Stimulated activated CD4-positive, alpha-beta T cell treated with anti-CD3 and anti-CD28 coated beads, TNF-alpha, amount 100 ng/mL, for 48 hours (primary cell): ENCODE results near the gene SARM1.
A peak's percentile ranks its signal among the peaks of the same experiment; 100 is the strongest.

Source experiments
- DNase-seq, 3 donors: peaks; one replicate each; pipeline ENCODE4 v3.0.0-alpha.2; 2020; ENCODE audit warnings: low read depth in 3 of 3

Gene SARM1

DNA sequence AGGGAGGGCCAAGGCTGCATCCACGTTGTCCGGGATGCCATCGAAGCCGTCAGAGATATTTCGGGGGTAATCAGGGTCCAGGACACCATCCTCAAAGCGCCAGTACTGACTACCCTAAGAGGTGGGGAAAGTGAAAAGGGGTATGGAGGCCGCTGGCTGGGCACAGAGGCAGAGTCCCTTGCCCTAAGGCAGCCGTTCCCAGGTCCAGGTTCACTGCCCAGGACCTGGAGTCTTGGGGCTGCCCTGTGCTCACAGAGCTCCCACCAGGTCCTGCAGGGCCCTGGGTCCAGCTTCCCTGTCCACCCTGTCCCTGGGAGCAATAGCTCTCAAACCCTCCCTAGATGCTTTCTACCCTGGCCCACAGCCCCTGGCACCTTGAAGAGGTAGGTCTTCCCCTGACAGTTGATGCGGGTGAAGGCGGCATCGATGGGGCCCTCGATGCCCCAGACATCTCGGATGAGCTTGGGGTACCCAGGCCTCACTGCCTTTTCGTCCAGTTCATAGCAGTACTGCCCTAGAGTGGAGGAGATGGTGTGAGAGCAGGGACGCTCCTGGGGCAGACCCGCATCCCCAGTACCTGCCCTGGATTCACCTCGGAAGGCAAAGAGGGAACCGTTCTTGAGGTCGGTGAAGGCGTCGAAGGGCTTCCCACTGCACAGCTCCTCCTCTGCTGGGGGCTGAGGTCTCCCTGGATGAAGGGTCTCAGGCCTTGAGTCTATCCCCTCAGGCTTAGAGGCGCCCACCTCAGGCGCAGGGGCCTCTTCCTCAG, 2.4 kb upstream of the SARM1 start:
- no peak for DNase-seq

DNA sequence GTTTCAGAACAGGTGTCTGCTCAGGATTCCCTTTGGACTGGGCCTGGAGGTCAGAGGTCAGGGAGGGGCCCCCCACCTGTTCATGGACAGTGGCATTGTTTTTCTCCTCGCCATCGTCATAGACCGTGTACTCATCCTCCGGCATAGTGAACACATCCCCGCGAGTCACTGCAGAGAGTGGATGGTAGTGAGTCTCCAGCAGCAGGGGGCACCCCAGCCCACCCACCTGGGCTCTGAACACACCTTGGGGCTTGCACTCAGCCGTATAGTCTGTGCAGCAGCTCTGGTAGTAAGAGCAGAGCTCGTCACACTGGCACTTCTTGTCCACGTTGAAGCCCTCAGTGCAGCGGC, 1.8 kb upstream of the SARM1 start:
- DNase-seq: no peak

DNA sequence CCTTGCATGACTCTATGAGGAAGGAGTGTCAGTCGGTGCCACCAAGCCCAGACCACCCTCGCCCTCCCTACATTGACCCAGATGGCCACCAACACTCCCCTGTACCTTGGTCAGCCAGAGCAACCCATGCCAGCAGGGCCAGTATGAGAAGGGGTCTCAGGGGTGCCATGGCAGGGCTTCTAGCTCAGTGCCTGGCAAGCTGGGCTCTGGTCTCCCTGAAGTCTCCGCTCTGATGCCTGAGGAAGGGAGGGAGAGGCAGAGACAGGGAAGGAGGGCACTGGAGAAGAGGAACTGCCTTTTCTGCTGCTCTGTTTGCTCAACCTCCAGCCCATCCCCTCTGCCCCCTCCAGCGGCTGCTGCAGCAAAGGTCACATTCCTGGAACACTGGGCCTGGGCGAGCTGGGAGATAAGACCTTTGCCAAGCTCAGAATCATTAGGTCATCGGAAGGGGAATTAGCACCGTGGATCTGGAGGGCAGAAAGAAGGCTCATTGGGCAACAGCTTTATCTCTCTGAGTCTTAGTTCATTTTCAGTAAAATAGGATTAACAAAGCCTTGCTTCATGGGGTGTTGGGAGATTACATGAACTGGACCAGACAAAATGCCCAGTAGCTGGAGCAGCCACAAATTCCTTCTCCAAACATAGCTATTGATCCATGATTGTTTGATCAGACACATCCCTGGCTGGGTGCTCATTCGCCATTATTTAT, 1.3 kb upstream of the SARM1 start, which contains the start of gene VTN:
Gene VTN, minus strand, starts transcription at position 273 of the 709 bp plus-strand sequence. Its CDS starts 104 bp downstream, at position 169.
- no peak for DNase-seq

DNA sequence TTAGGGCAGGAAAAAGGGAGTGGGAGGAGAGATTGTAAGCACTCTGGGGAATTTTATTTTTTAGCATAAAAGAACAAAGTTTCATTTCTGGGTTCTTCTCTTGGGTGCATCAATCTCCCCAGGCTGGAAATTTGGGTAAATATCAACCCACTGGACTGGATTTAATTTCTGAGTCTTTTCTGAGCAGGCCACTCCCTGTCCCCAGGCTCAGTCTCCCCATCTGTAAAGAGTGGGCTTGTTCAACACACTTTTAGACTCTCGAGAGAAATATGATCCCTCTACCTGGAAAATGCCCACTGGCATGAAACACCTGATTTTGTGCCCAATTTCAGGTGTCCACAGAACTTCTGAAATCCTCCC, 770 bp upstream of the SARM1 start:
- DNase-seq: no peak

DNA sequence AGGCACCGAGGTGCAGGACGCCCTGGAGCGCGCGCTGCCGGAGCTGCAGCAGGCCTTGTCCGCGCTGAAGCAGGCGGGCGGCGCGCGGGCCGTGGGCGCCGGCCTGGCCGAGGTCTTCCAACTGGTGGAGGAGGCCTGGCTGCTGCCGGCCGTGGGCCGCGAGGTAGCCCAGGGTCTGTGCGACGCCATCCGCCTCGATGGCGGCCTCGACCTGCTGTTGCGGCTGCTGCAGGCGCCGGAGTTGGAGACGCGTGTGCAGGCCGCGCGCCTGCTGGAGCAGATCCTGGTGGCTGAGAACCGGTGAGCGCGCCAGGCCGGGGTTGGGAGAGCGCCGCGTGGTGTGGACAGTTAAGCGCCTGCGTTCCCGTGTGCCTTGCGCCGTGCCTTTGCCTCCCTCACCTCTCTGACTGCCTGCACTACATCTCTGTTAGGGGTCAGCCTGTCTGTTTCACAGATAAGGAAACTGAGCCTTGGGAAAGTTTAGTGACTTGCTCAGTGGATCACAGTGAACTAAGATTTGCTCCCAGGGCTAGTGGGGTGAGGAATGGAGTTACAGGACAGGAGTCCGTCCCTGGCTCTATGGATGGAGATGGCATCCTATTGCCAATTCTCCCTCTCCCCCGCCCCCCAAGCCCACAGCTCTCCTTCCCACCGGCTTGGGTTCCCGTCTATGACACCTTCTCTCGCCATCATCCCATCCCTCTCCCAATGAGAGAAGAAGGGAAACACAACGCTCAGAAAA, 880 bp downstream of the SARM1 start:
- no peak for DNase-seq

DNA sequence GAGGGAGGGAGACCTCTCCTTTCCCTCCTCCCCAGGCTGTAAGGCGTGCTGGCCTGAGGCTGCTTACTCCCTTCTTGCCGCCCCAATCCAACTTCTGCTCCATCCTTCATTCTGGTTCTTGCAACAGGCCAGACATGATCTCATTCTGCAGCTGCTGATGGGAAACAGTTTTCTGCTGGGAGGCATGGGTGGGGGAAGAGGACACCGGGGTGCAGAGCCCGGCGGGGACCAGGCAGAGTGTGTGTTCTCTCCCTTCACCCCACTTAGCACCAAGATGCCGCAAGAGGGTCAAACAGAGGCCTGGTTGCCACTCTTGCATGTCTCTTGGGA, 1.4 kb downstream of the SARM1 start:
- DNase-seq: no peak

DNA sequence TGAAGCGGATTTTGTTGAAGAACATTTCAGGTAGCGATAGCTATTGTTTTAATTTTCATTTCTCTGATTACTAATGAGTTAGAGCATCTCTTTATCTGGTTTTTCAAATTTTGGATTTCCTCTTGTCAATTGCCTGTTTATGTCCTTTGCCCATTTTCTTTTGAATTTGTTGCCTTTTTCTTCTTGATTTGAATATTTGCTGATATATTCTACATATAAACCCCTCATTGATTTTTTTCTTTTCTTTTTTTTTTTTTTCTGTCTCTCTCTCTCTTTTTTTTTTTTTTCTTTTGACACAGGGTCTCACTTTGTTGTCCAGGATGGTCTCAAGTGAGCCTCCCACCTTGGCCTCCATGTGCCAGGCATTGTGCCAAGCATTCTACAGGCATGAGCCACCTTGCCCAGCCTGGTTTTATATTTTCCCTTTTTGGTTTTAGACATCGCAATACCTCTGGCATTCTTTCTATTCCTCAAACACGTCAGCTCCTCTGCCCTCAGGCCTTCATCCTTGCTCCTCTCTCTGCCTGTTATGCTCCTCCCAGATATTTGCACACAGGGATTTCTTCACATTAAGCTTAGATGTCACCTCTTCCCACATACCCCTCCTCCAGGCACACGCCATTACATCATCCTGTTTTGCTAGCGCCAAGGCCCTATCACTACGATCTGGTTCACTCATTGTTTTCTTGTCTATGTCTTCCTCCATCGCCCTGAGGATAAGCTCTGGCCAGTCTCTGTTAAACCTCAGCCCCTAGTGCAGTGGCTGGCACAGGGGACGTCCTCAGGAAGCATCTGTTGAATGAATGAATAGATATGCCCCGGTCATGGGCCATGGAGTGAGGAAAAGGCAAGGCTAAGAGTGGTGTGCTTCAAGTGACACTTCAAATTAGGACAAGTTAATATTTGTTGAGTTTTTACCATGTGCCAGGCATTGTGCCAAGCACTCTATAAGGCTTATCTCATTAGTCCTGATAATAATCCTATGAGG, 8.6 kb downstream of the SARM1 start:
- no peak for DNase-seq

DNA sequence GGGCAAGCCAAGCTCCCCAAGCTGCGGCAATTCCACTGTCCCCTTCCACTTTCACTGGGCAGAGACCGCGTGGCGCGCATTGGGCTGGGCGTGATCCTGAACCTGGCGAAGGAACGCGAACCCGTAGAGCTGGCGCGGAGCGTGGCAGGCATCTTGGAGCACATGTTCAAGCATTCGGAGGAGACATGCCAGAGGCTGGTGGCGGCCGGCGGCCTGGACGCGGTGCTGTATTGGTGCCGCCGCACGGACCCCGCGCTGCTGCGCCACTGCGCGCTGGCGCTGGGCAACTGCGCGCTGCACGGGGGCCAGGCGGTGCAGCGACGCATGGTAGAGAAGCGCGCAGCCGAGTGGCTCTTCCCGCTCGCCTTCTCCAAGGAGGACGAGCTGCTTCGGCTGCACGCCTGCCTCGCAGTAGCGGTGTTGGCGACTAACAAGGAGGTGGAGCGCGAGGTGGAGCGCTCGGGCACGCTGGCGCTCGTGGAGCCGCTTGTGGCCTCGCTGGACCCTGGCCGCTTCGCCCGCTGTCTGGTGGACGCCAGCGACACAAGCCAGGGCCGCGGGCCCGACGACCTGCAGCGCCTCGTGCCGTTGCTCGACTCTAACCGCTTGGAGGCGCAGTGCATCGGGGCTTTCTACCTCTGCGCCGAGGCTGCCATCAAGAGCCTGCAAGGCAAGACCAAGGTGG, 9.8 kb downstream of the SARM1 start:
- no peak for DNase-seq

DNA sequence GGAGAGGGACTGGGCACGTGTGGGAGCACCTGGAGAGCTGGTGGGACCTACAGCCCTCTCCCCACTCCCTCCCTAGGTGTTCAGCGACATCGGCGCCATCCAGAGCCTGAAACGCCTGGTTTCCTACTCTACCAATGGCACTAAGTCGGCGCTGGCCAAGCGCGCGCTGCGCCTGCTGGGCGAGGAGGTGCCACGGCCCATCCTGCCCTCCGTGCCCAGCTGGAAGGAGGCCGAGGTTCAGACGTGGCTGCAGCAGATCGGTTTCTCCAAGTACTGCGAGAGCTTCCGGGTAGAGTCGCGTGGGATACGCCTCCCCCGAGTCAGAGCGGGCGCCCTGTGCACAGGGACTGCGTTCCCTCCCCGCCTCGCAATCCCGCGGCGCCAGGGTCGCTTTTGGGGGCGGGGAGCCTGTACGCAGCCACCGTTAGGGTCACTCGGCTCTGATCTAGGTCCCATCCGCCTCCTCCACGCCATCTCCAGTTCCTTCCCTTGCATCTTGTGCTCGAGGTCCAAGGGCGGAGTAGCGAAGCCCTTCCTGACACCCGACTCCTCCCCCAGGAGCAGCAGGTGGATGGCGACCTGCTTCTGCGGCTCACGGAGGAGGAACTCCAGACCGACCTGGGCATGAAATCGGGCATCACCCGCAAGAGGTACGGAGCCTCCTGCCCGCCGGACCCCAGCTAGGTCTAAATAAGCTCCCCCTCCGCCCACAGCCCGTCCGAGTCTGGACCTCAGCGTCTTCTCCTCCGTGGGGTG, 13.0 kb downstream of the SARM1 start:
- peak; percentile 39 to 52 (median 51) for DNase-seq

DNA sequence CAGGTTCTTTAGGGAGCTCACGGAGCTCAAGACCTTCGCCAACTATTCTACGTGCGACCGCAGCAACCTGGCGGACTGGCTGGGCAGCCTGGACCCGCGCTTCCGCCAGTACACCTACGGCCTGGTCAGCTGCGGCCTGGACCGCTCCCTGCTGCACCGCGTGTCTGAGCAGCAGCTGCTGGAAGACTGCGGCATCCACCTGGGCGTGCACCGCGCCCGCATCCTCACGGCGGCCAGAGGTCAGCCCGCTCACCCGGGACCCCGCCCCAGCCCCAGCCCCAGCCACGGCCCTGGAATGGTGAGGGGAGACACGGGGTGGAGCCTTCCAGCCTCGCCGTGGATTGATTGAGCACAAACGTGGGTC, 13.5 kb downstream of the SARM1 start:
- no peak for DNase-seq

DNA sequence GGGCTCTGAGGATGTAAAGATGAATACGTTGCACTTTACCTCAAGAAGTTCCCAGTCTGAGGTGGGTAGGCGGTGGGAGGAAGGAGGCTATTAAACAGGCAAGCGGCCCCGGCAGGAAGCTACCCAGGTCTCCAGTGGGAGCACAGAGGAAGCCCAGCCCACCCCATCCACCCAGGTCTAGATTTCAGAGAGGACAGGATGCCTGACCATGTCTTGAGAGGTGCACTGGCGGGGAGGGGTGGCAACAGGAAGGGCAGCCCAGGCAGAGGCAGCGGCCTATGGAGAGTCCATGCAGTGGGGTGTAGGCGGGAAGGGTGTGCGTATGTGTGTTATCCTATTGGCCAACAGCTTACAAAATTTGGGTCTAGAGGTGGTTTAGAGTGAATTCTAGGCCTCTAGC, 13.9 kb downstream of the SARM1 start:
- no peak for DNase-seq

DNA sequence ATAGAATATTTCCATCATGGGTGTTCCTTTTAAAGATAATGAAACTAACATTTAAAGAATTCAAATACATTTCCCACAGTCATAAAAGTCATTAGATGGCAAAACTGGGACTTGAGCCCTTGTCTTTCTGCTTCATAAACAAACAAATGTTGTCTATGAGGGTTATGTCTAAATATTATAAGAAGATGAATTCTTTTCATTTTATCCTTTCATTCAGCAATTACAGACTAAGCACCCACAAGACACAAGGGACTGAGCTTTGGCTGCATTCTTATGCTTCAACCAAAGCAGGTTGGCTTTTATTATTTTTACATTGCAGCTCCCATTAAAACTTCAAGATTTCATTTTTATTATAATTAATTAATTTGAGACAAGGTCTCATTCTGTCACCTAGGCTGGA, 14.9 kb downstream of the SARM1 start:
- no peak for DNase-seq

DNA sequence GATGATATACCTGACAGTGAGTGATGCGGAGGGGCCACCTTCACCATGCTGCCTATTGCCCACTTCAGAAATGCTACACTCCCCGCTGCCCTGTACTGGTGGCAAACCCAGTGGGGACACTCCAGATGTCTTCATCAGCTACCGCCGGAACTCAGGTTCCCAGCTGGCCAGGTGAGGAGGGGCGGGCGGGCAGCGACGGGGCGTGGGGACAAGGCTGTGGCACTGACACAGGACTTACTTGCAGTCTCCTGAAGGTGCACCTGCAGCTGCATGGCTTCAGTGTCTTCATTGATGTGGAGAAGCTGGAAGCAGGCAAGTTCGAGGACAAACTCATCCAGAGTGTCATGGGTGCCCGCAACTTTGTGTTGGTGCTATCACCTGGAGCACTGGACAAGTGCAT, 16.6 kb downstream of the SARM1 start:
- DNase-seq: no peak

DNA sequence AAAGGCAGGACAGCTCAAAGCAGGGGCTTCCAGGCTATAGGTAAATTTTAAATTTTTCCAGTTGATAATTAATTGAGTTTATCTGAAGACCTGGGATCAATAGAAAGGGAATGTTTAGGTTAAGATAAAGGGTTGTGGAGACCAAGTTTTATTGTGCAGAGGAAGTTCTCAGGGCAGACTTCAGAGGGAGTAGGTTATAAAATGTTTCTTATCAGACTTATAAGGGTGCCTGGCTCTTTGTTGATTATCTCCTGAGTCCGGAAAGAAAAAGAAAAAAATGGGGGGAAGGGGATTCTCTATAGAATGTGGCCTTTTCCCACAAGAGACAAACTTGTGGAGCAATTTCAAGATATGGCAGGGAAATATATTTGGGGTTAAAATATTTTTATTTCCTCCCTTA, 18.6 kb downstream of the SARM1 start:
- DNase-seq: no peak

DNA sequence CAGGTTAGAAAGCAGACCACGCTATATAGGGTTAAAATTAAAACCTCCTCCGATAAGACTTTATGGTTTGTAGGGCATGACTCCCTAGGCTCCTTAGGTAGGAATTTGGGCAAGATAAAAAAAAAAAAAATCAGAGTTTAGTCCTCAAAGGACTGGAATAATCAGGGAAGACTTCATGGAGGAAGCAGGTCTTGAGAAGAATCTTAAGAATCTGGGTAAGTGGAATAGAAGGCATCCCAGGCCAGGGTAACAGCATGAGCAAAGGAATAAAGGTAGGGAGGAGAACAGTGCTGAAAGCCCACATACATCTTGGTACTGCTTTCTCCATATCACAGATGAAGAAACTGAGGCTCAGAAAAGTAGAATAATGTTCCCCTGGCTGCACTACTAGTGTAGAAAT, 19.1 kb downstream of the SARM1 start:
- no peak for DNase-seq

DNA sequence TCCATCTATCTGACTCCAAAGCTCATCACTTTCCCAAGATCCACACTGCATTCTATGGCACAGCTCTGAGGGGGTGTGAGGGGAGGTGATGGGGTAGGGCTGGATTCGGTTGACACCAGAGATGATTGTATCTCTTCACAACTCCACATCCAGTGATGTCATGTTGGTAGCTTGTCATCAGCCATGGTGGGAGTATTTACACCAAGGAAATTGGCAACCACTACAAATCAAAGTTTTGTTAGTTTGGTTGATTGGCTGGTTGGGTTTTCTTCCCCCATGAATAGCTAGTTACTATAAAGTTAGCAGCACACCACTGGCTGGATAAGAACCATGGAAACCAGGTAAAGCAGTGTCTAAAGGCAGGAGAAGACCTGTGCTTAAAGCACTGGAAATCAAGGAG, 19.5 kb downstream of the SARM1 start:
- no peak for DNase-seq

DNA sequence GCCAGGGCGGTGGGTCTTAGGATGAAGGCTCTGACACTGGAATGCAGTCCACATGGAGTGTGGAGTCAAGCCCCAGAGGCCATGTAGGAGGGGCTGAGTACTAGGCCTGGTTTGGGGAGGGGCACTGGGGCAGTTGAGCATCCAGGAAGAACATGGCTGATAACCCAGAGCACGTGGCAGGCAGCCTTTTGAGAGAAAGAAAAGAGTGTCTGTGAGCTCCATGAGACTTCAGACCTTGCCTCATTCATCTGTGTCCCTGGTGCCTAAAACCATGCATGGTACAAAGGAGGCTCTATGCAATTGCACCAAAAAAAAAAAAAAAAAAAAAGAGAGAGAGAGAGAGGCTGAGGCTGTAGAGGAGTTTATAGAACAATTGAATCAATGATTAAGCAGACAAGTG, 19.9 kb downstream of the SARM1 start:
- DNase-seq: no peak

DNA sequence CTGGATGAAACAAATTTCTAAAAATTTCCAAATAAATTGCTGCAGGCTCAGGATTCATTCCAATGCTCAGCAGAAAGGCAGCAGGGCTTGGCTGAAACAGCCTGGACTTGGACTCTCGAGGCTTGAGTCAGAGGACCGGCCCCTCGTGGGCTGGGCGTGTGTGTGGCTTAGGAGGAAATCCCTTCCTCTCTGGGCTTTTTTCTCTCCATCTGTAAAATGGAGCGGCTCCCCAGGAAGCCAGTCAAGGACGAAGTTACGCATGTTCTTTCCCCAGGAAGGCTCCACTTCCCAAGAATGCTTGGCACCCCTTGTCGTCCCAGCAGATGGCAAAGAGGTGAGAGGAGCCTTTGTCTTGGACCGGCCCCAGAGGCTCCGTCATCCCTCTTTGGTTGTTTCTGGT, 21.0 kb downstream of the SARM1 start:
- DNase-seq: no peak

DNA sequence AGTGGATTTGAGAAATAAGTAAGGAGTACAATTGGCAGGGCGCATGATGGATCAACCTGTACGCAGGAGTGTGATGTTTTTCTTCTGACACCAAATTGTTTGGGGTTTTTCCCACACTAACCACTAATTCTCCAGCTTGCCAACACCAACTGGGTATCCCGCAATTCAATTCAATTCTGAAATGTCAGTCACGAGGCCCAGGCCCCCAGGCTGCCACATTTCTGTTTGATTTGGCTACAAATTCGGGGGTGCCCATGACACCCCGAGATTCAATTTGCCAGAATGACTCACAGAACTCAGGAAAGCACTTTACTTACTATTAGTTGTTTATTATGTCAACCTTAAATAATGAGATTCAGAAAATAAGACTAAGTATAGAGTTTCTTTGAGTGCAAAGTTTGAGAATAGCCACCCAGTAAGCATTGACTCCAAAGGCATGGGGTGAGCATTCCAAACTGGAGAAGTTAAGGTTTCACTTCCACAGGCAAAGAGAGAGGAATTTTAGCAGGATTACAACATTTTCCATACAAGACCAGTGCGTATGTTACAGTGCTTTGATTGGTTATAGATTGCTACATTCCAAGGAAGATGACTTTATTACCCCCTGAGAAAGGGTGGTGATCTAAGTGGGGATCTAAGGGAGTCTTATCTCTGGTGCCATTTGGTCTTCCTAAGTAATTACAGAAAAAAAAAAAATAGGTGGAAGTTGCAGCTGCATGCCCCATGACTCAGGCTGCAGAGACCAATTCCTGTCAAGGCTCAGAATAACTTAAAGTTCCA, 23.0 kb downstream of the SARM1 start:
- no peak for DNase-seq

DNA sequence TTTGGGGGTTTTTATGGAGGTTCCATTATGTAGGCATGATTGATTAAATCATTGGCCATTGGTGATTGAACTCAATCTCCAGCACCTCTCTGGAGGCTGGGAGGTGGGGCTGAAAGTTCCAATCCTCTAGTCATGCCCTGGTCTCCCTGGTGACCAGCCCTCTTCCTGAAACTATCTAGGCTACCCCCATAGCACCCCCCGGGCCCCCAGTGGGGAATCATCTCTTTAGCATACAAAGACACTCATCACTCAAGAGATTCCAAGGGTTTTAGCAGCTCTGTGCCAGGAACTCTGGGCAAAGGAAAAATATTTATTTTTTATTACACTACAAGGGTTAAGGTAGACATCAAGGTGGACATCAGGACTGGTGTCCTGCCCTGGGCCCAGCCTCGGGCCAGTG, 23.9 kb downstream of the SARM1 start:
- DNase-seq: no peak
